ENCODE results near the gene ADARB2. TPM values are rescaled to one million over a fixed set of nuclear protein-coding genes. Genes with fewer than 3 reads are reported as not detected.

Gene ADARB2
- total RNA-seq, 4 donors from 2014 or later: 0.80 to 4.9 (median 2.3) TPM

- no peak overlapping the region for H3K4me3 ChIP-seq
- in situ Hi-C loops (cut with MboI; ENCODE audit: low pct_ligation_motif_present in 1 of 4, low pct_unique_long_range_greater_than_20kb in 1 of 4, low sequenced_read_pairs in 3 of 4): no loop called here
- no peak overlapping the region for H3K27ac ChIP-seq
- WGBS, 2 donors (ENCODE audit: low coverage in 1 of 2): 89 to 94% methylated on average over 12 to 23 of the region's 23 CpGs
- no peaks in the 10 kb centered on the region for H3K9me3 ChIP-seq
- no peaks in the 10 kb centered on the region for H3K36me3 ChIP-seq
- intact Hi-C loops (cut with DNase I; ENCODE audit: low total_unique reads): no loop called here
- no peak for DNase-seq
- no peak for TF ChIP-seq POLR2AphosphoS5 (IDR thresholded peaks at IDR 0.05)
- no peaks in the 10 kb centered on the region for H3K4me1 ChIP-seq
- no peaks in the 10 kb centered on the region for H3K27me3 ChIP-seq
These were observed 531.2 kb downstream of the ADARB2 start for GRCh38 chr10:1206101-1206500.

- H3K4me3 ChIP-seq: no peak overlapping the region
- 85 to 100% methylated on average over 1 to 22 of the region's 27 CpGs for WGBS, 2 donors (ENCODE audit: low coverage in 1 of 2)
- H3K9me3 ChIP-seq: no peaks in the 10 kb centered on the region
- intact Hi-C loops (cut with DNase I; ENCODE audit: low total_unique reads): no loop called here
- no peak for TF ChIP-seq EP300 (IDR thresholded peaks at IDR 0.05; ENCODE audit: low read depth)
- TF ChIP-seq POLR2A (IDR thresholded peaks at IDR 0.05): no peak
- no peak for TF ChIP-seq POLR2AphosphoS5 (IDR thresholded peaks at IDR 0.05)
- no peaks in the 10 kb centered on the region for H3K4me1 ChIP-seq
- in situ Hi-C loops (cut with MboI; ENCODE audit: low pct_ligation_motif_present in 1 of 4, low pct_unique_long_range_greater_than_20kb in 1 of 4, low sequenced_read_pairs in 3 of 4): no loop called here
- no peaks in the 10 kb centered on the region for H3K36me3 ChIP-seq
- no peak for DNase-seq
- no peak overlapping the region for H3K27ac ChIP-seq
- no peaks in the 10 kb centered on the region for H3K27me3 ChIP-seq
These were observed 531.8 kb downstream of the ADARB2 start for GRCh38 chr10:1205450-1206030.

- Histone ChIP-seq H3K27ac (no peak overlapping the region), H3K4me1 (no peaks in the 10 kb centered on the region), H3K27me3 (no peaks in the 10 kb centered on the region), H3K4me3 (no peak overlapping the region), H3K9me3 (no peaks in the 10 kb centered on the region), H3K36me3 (no peaks in the 10 kb centered on the region)
- WGBS, 2 donors (ENCODE audit: low coverage in 1 of 2): 80% methylated on average over 24 of the region's 26 CpGs; no CpG with 5 or more reads in 1 of the 2 donors
- DNase-seq: no peak
- no peak for TF ChIP-seq POLR2AphosphoS5 (IDR thresholded peaks at IDR 0.05)
- TF ChIP-seq CTCF (IDR thresholded peaks at IDR 0.05): no peak
- no peak for TF ChIP-seq POLR2A (IDR thresholded peaks at IDR 0.05)
- TF ChIP-seq EP300 (IDR thresholded peaks at IDR 0.05; ENCODE audit: low read depth): no peak
- intact Hi-C loops (cut with DNase I; ENCODE audit: low total_unique reads) (no loop called here), in situ Hi-C loops (cut with MboI; ENCODE audit: low pct_ligation_motif_present in 1 of 4, low pct_unique_long_range_greater_than_20kb in 1 of 4, low sequenced_read_pairs in 3 of 4) (no loop called here)
These were observed 532.6 kb downstream of the ADARB2 start for GRCh38 chr10:1204434-1205326.

- DNase-seq: no peak
- Histone ChIP-seq H3K9me3 (no peaks in the 10 kb centered on the region), H3K4me1 (peaks cover 0 to 4% (median 0%) of the 10 kb centered on the region in 4 donors), H3K36me3 (no peaks in the 10 kb centered on the region), H3K27me3 (no peaks in the 10 kb centered on the region), H3K4me3 (no peak overlapping the region), H3K27ac (no peak overlapping the region)
- intact Hi-C loops (cut with DNase I; ENCODE audit: low total_unique reads): no loop called here
- WGBS, 2 donors (ENCODE audit: low coverage in 1 of 2): 81% methylated on average over 10 of the region's 10 CpGs; no CpG with 5 or more reads in 1 of the 2 donors
- TF ChIP-seq POLR2AphosphoS5 (IDR thresholded peaks at IDR 0.05): no peak
- no peak for TF ChIP-seq EP300 (IDR thresholded peaks at IDR 0.05; ENCODE audit: low read depth)
- TF ChIP-seq POLR2A (IDR thresholded peaks at IDR 0.05): no peak
- no peak for TF ChIP-seq CTCF (IDR thresholded peaks at IDR 0.05)
- in situ Hi-C loops (cut with MboI; ENCODE audit: low pct_ligation_motif_present in 1 of 4, low pct_unique_long_range_greater_than_20kb in 1 of 4, low sequenced_read_pairs in 3 of 4): no loop called here
These were observed 533.6 kb downstream of the ADARB2 start for GRCh38 chr10:1203704-1204103.

- H3K4me1 ChIP-seq: peaks cover 0 to 4% (median 0%) of the 10 kb centered on the region in 4 donors
- no peaks in the 10 kb centered on the region for H3K9me3 ChIP-seq
- H3K27me3 ChIP-seq: no peaks in the 10 kb centered on the region
- no peak overlapping the region for H3K27ac ChIP-seq
- H3K36me3 ChIP-seq: no peaks in the 10 kb centered on the region
- no peak for DNase-seq
- intact Hi-C loops (cut with DNase I; ENCODE audit: low total_unique reads): no loop called here
- TF ChIP-seq POLR2AphosphoS5 (IDR thresholded peaks at IDR 0.05) (no peak), POLR2A (IDR thresholded peaks at IDR 0.05) (no peak), EP300 (IDR thresholded peaks at IDR 0.05; ENCODE audit: low read depth) (no peak), CTCF (IDR thresholded peaks at IDR 0.05) (no peak)
- in situ Hi-C loops (cut with MboI; ENCODE audit: low pct_ligation_motif_present in 1 of 4, low pct_unique_long_range_greater_than_20kb in 1 of 4, low sequenced_read_pairs in 3 of 4): no loop called here
- H3K4me3 ChIP-seq: no peak overlapping the region
- 85% methylated on average over 13 of the region's 13 CpGs; no CpG with 5 or more reads in 1 of the 2 donors for WGBS, 2 donors (ENCODE audit: low coverage in 1 of 2)
These were observed 534.1 kb downstream of the ADARB2 start for GRCh38 chr10:1203216-1203615.
